PC-9 (cell line): ENCODE data around the gene PRCP. TPM values are rescaled to one million over a fixed set of nuclear protein-coding genes. Genes with fewer than 3 reads are reported as not detected.

Source experiments
- BruUV-seq: library from RNA; stranded (reverse); fragments of 400-500 nt; replicated peaks from 2 replicates; lab custom pipeline; 2021; lab: Mats Ljungman, UMichigan
- CTCF ChIA-PET: fragments of 300-600 bp; sonication (Branson Sonifier 250); formaldehyde crosslinking; loops from one replicate; lab custom pipeline; 2022; ENCODE audit warnings: antibody characterized with exemption; lab: Charles Lee
- POLR2A ChIA-PET: fragments of 300-600 bp; sonication (Branson Sonifier 250); formaldehyde crosslinking; loops from one replicate; lab custom pipeline; 2022; ENCODE audit warnings: antibody characterized with exemption; ENCODE audit not compliant: unreplicated experiment; lab: Charles Lee
- DNase-seq, 2 experiments: peaks; one replicate each; pipeline versions ENCODE4 v3.0.0 to v3.0.0-alpha.2; 2015 to 2022; ENCODE audit warnings: mixed read lengths in 1 of 2
- H2AFZ ChIP-seq: fragments of 200-600 bp; sonication (generic); 2 replicates; pipeline ENCODE4 v1.8.1; 2017; ENCODE audit warnings: antibody characterized with exemption
- H3F3A ChIP-seq: fragments of 200-600 bp; sonication (generic); 2 replicates; pipeline ENCODE4 v1.8.1; 2017; ENCODE audit warnings: antibody characterized with exemption, mild to moderate bottlenecking, low read depth; ENCODE audit not compliant: insufficient read depth
- H3K27ac ChIP-seq: fragments of 200-600 bp; sonication (generic); 2 replicates; pipeline ENCODE4 v1.6.1; 2016; ENCODE audit warnings: mixed run types
- H3K27me3 ChIP-seq: fragments of 200-600 bp; sonication (generic); 2 replicates; pipeline ENCODE4 v1.6.1; 2016; ENCODE audit warnings: low read depth, mixed run types; ENCODE audit not compliant: insufficient read depth
- H3K36me3 ChIP-seq: fragments of 200-600 bp; sonication (generic); 2 replicates; pipeline ENCODE4 v1.6.1; 2016; ENCODE audit warnings: low read depth, mixed run types
- H3K4me1 ChIP-seq: fragments of 200-600 bp; sonication (generic); replicated peaks from 2 replicates; pipeline ENCODE4 v1.6.1; 2016; ENCODE audit warnings: mixed run types; ENCODE audit not compliant: insufficient read depth
- H3K4me2 ChIP-seq: fragments of 200-600 bp; sonication (generic); 2 replicates; pipeline ENCODE4 v1.6.1; 2017; ENCODE audit warnings: mixed run types
- H3K4me3 ChIP-seq: fragments of 200-600 bp; sonication (generic); 2 replicates; pipeline ENCODE4 v1.6.1; 2016; ENCODE audit warnings: mixed run types
- H3K79me2 ChIP-seq: fragments of 200-600 bp; sonication (generic); 2 replicates; pipeline ENCODE4 v1.6.1; 2017; ENCODE audit warnings: low read depth, mixed run types
- H3K9me2 ChIP-seq: fragments of 200-600 bp; sonication (generic); 2 replicates; pipeline ENCODE4 v1.8.1; 2017; ENCODE audit warnings: mild to moderate bottlenecking; ENCODE audit not compliant: insufficient read depth
- H3K9me3 ChIP-seq: fragments of 200-600 bp; sonication (generic); 2 replicates; pipeline ENCODE4 v1.8.1; 2016; ENCODE audit warnings: low read depth; ENCODE audit not compliant: insufficient read depth
- H4K20me1 ChIP-seq: fragments of 200-600 bp; sonication (generic); 2 replicates; pipeline ENCODE4 v1.8.1; 2017; ENCODE audit not compliant: insufficient read depth
- EZH2 ChIP-seq: fragments of 200-600 bp; sonication (generic); IDR thresholded peaks from 2 replicates; pipeline ENCODE4 v1.8.0; 2017; ENCODE audit warnings: antibody characterized with exemption, low read depth
- intact Hi-C: fragments of 100-400 bp; cut with micrococcal nuclease; formaldehyde crosslinking; loops from one replicate; pipeline ENCODE4 v1.10.0; 2022; ENCODE audit not compliant: unreplicated experiment
- total RNA-seq: library from RNA; stranded (reverse); gene quantifications from 2 replicates; pipeline ENCODE4 v1.2.3, GENCODE V29; 2021
- TF ChIP-seq, protein P1 (sequence below): fragments of 200-600 bp; sonication (generic); conservative IDR thresholded peaks from 2 replicates; pipeline ENCODE4 v1.6.1; 2017; ENCODE audit warnings: mixed run types, antibody characterized with exemption, mild to moderate bottlenecking, moderate library complexity

The PRCP gene
- total RNA-seq, 1 experiment from 2014 or later: 42.7 TPM

DNA sequence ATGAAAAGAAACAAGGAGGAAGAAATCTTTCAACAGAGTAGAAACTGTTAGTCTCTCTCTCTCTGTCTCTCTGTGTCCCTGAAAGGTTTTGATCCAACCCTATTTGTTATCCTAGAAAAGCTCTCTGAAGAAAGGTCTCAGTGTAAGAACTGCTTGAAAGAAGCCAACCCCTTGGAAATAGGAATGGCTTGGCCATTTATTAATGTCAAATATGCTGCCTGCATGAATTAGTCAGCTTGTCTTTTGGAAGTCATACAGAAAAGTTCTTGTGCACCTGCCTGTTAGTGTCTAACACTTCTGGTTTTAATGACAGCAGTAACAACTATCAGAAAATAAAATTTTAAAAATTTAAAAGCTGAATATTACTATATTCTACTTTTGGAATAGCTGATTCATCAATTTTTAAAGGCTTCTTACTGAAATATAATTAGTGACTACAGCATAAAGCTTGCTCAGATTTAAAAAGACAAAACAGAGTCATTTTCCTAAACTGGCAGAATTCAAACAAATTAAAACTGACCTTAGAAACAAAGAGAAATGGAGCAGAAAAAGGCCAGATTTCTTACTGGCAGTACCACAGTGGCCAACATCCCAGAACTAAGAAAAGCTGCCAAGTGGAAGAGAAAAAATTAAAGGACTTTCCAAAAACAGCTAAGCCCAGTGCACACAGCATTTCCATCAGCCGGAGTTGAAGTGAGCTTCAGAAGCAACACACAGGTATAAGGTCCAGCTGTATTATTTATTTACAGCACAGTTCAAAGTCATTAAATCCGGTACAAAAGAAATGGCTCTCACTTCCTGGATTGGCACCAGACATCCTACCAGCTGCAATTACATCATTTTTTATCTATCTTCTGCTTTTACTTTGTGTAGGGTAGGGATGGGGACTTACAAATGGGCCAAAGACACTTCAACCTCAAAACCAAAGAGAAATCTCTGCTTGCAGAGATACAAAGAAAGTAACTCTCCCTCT is 76.3 kb downstream of the PRCP start:
- Histone ChIP-seq H3K79me2 (no peaks in the 10 kb centered on the region), H3K4me1 (no peaks in the 10 kb centered on the region), H4K20me1 (no peaks in the 10 kb centered on the region), H3K9me3 (no peaks in the 10 kb centered on the region), H3K9me2 (no peaks in the 10 kb centered on the region), H3K36me3 (no peaks in the 10 kb centered on the region), H3K4me3 (no peak overlapping the region), H3K27ac (no peak overlapping the region), H3K27me3 (no peaks in the 10 kb centered on the region), H3F3A (no peaks in the 10 kb centered on the region), H2AFZ (no peak overlapping the region), H3K4me2 (no peak overlapping the region)
- intact Hi-C loops: no loop called here
- TF ChIP-seq EZH2: no peak
- TF ChIP-seq, protein P1, sequence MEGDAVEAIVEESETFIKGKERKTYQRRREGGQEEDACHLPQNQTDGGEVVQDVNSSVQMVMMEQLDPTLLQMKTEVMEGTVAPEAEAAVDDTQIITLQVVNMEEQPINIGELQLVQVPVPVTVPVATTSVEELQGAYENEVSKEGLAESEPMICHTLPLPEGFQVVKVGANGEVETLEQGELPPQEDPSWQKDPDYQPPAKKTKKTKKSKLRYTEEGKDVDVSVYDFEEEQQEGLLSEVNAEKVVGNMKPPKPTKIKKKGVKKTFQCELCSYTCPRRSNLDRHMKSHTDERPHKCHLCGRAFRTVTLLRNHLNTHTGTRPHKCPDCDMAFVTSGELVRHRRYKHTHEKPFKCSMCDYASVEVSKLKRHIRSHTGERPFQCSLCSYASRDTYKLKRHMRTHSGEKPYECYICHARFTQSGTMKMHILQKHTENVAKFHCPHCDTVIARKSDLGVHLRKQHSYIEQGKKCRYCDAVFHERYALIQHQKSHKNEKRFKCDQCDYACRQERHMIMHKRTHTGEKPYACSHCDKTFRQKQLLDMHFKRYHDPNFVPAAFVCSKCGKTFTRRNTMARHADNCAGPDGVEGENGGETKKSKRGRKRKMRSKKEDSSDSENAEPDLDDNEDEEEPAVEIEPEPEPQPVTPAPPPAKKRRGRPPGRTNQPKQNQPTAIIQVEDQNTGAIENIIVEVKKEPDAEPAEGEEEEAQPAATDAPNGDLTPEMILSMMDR: no peak
- no TSS peak for BruUV-seq
- CTCF ChIA-PET: no interaction called here
- DNase-seq: no peak
- POLR2A ChIA-PET: no interaction called here

DNA sequence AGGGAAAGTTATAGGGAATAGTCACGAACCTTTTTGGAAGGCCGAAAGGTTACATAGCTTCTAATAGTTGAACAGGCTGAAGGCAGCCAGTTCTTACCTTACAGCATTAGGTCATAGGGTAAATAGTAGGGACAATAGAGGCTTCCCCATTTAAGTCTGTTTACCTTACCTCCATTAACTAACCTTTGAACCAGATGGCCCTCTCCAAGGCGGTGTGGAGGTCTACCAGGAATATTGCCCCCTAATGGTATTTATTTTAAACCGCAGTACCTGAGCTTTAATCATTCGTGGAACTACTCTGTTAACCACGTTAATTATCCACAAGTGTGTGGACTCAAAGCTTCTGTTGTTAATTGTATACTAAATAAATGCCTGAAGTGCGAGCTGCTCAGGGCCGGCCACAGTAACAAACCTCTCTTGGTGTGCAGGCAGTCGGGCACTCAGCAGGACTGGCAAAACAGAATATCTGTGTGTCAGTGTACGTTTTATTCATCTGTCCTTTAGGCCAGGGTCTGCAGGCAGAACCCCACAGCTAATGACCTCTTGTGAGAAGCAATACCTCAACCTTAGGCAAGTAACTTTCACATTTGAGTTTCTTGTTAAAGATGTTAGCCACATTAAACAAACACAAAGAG is 81.7 kb downstream of the PRCP start:
- ChIA-PET CTCF (no interaction called here), POLR2A (no interaction called here)
- no peak overlapping the region for H2AFZ ChIP-seq
- TF ChIP-seq, protein P1: no peak
- no peak for TF ChIP-seq EZH2
- no peaks in the 10 kb centered on the region for H3K9me3 ChIP-seq
- H3K9me2 ChIP-seq: no peaks in the 10 kb centered on the region
- no peak overlapping the region for H3K4me2 ChIP-seq
- no peaks in the 10 kb centered on the region for H3K27me3 ChIP-seq
- no peak overlapping the region for H3K27ac ChIP-seq
- intact Hi-C loops: no loop called here
- H4K20me1 ChIP-seq: no peaks in the 10 kb centered on the region
- no peaks in the 10 kb centered on the region for H3K36me3 ChIP-seq
- no peaks in the 10 kb centered on the region for H3F3A ChIP-seq
- DNase-seq: no peak
- H3K79me2 ChIP-seq: no peaks in the 10 kb centered on the region
- no peaks in the 10 kb centered on the region for H3K4me1 ChIP-seq
- no peak overlapping the region for H3K4me3 ChIP-seq
- BruUV-seq: no TSS peak

DNA sequence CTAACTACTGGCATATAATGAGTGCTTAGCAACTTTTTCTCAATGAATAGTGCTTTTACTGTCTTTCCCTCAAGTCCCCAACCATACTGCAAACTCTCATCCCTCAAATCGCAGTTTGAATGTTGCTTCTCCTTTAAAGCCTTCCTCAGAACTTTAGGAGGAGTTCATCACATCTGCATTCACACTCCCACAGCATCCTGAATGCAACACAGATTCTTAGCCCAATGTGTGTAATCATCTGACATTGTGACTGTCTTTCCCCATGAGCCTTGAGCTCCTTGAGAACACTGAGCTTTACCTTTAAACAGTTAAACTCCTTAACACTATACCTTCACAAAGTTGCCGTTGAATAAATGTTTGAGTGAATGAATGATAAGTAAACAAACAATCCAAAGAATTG is 84.8 kb downstream of the PRCP start:
- Histone ChIP-seq H3K4me2 (no peak overlapping the region), H3K9me3 (no peaks in the 10 kb centered on the region), H4K20me1 (no peaks in the 10 kb centered on the region), H3K9me2 (no peaks in the 10 kb centered on the region), H3K4me3 (no peak overlapping the region), H3K27ac (no peak overlapping the region), H3K79me2 (no peaks in the 10 kb centered on the region), H3K36me3 (no peaks in the 10 kb centered on the region), H3F3A (no peaks in the 10 kb centered on the region; the same call in 1 of the 2 replicates), H3K27me3 (no peaks in the 10 kb centered on the region), H2AFZ (no peak overlapping the region), H3K4me1 (peaks cover 9% of the 10 kb centered on the region)
- TF ChIP-seq, protein P1: no peak
- no peak for TF ChIP-seq EZH2
- CTCF ChIA-PET: no interaction called here
- intact Hi-C loops: no loop called here
- POLR2A ChIA-PET: no interaction called here
- DNase-seq: no peak
- no TSS peak for BruUV-seq
